HG03378 (cell line): ENCODE measurements around the gene RALB.
"Not testable (repeated sequence)": the region's sequence is repeated elsewhere in the genome, so short reads cannot be mapped to it uniquely, and the experiment has no call there.

Source experiments
- ATAC-seq: cut with Tn5 transposase; IDR thresholded peaks from one replicate; pipeline ENCODE4 v1.9.1; 2021; ENCODE audit warnings: mild to moderate bottlenecking, moderate library complexity; ENCODE audit not compliant: unreplicated experiment

RALB gene

DNA sequence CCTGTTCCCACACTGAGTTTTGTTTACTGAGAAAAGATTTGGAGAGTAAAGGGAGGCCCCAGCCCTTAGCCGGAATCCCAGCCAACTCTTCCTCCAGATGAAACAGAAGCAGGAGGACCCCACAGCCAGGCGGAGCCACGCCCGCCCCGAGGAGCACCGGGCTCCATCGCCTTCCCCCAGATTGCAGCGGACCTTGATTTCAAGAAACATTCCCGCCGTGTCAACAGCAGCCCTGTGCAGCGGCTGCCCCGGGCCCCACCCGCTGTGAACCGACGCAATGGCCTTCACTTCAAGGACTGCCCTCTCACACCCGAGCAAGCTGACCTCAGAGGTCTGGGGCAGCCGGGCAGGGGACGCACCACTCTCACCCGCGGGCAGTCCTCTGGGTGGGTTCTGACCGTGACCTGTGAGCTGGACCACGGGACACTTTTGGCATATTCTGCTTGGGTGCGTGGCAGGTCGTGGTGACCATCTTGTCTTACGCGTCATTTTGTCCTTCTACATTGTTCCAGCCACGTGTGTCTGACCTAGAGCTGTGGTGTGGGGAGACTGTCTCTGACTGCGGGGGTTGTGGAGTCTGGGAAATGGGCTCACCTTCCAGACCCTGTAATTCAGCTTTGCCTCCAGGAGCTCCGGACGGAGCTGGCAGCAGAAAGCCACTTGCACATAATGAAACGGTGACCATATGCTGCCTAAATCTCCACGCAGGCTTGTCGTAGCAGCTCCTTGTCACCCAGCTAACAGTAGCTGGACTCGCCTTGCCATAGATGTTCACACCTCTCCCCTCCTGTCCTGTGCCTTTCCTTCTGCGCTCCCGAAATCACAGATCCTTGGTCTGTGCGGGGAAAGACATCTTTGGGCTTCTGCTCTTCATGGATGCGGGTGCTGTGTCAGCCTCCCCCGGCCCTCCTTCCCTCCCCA is 61.3 kb downstream of the RALB start:
- ATAC-seq = no peak

DNA sequence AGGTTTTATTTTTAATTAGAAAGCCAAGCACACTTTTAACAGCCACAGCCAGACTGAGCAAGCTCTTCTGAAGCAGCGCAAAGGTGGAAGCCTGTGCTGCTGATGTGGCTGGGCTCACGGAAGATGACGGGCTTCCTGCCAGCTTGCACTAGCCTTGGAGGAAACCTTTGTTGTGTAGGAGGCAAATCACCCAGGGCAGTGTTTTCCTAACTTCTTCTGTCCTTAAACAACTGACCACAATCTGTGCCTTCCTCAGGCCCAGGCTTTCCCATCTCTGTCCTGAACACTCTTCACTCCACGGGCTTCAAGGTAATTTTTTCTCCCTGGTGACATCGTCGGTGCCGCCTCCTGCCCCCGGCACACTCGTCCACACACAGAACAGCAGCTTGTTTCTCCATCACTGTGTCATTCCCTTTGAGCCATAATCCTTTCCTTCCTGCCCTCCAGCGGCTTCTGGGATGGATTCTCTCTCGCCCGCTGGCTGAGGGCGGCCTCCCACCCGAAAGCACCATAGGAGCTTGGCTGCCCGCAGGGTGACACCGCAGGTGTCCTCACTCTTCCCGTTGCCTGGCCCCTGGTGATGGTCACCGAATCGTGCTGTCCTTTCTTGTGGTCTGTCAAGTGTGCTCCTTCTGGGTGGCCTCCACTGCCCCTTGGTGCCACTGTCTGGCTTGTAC is 62.2 kb downstream of the RALB start:
- ATAC-seq = no peak

DNA sequence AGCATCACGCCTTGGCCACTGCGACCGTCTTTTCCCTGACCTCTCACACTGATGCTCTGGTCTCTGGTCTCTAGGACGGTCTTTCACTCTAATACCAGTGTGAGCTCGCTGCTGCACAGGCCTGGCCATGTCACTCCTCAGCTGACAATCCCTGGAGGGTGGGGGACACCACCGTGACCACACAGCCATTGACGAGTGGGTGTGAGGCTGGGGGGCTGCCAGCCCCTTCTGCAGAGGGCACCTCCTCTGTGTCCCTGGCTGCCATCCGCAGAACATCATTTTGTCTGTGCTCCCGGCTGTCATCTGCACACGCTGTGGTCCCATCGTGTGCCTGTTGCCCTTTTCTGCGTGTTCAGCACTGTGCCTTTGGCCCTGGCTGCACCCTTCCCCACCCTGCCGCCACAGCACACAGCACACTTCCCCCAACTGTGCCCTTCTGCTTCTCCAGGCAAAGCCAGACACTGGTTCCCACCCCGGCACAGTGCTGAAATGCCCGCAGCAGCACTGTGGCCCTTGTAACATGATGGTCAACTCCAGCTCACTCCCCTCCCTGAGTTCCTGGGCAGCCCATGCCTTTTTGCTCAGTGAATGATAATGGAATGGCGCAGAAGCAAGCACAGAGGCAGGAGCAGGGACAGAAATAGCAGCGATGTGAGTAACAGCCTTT is 62.8 kb downstream of the RALB start:
- no peak for ATAC-seq

DNA sequence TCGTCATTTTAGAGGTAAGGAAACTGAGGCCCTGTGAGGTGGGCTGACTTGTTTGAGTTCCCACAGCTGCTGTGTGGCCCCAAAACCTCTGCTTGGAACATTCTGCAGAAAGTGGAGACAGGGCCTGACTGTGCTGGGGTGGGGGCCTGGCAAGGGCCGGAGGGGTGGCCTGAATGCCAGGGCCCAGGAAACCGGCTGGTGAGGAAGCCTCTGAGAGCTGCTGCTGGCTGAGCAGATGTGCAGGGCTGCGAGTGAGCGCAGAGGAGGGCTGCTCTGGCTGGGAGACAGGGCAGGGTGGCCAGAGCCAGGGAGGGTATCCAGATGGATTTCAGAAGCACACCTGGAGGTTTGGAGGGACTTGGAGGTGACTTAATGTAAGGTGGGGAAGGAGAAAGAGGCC is 63.4 kb downstream of the RALB start:
- ATAC-seq = no peak

DNA sequence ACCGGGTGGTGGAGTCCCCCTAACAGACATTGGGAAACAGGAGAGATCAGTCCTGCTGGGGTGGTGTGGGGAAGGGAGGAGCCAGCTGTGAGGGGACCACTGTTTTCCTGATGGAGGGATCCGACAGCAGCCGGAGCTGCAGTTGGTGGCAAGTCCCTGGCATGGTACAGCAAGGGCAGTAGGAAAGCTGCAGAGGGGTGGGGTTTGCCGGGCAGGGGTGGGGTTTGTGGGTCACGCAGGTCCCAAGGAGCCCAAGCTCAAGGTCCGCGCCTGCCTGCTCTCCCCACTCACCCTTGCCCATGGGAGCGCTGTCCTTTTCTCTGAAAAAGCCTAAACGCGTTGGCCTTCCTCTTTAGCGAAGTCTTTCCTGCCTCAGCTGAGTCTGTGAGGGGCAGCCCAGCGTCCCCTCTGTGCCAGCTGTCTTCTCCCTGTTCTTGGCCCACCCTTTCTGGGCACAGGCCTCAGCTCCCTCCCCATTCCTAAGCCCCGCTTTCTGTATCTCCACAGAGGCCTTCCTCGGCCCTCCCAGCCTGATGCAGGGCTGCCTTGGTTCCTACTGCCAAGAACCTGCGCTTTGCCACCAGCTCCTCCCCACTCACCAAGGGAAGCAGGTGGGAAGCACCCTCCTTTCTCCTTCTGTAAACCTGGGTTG is 64.0 kb downstream of the RALB start:
- ATAC-seq = no peak

DNA sequence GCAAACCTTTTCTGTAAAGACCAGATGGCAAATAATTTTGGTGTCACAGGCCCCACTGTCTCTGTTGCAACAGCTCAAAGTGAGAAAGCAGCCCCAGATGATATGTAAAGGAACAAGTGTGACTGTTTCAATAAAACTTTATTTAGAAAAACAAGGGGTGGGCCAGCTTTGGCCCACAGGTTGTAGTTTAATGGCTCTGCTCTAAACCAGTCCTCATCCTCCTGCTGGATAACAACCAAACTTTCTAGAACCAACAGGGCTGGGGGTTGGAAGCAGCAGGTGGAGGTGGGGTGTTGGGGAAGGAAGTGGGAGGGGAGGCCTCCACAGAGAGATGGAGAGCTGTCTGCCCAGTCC is 64.5 kb downstream of the RALB start:
- no peak for ATAC-seq

DNA sequence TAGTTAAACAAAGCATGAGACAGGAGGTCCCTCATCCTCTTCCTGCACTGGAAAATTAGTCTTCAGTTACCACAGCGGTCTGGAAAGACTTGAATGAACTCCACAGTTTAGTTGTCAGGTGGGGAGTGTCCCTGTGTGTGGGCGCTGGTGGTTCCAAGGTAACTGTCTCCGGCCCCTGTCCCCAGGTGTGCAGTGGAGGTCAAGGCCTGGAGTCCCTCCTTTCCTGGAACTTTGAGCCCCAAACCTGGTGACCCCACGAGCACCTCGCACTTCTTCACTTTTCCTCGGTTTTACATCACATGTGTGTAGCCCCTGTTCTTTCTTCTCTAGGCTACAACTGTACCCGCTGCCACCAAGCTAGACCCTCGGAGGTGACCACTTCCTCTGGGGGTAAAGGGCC is 65.3 kb downstream of the RALB start:
- ATAC-seq = no peak

DNA sequence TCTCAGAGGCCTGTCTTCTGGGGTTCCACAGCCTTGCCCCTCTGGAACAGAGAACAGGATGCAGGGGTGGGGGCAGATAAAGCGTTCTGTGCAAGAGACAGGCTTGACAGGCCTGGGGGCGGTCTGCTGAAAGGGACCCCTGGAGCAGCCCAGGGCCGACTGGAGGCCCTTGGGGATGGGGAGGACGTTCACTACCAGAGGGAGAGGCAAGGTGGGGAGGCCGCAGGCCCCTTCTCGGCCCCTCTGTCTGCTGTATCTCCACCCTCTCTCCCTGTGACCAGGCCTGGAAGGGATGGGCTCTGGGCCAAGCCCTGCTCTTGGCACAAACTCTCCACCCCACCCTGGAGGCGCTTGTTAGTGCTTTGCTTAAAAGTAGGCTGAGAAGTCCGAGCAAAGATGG is 66.0 kb downstream of the RALB start:
- no peak for ATAC-seq

DNA sequence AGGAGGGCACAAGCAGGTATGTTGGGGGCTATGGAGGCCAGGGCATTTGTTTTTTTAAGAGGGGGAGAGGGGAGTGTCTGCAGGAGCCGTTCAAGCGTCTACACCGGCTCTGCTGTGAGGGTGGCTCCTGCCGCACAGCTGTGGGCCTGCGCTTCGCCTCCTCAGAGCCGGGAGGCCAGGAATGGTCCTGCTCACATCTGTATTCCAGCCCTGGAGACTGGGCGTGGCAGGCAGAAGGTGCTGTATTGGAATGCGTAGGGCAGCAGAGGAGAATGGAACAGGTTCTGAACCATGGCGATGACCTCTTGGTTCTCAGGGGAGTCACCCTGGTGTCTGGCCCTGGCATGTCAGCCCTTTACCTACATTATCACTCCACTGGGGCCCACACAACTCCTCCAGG is 66.5 kb downstream of the RALB start:
- no peak for ATAC-seq

DNA sequence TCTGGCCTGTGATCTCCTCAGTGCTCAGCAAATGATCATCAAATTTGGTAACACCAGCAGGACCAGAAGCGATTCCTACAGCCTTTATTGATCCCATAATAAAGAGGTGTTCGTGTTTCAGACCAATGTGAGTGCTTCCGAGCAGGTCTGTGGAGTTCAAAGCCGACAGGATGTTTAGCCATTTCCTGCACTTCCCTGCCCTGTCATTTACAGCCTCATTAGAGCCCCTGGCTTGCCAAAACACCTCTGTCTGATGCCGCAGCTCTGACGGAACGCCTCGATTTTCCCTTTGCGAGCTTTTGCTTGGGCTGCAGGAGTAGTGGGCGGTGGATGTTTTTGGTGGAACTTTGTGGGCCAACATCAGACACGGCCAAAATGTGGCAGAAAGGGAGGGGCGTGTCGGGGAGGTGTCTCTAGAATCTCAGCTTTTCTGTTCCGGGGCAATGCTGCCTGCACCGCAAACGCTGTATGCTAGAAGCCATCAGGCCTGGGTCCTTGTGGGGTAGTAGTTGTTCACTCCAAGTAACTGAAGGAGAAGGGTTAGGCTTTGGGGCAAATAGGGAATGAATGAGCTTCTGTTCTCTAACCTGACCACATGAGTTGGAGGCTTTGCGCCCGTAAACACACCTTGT is 67.2 kb downstream of the RALB start:
- ATAC-seq = no peak

DNA sequence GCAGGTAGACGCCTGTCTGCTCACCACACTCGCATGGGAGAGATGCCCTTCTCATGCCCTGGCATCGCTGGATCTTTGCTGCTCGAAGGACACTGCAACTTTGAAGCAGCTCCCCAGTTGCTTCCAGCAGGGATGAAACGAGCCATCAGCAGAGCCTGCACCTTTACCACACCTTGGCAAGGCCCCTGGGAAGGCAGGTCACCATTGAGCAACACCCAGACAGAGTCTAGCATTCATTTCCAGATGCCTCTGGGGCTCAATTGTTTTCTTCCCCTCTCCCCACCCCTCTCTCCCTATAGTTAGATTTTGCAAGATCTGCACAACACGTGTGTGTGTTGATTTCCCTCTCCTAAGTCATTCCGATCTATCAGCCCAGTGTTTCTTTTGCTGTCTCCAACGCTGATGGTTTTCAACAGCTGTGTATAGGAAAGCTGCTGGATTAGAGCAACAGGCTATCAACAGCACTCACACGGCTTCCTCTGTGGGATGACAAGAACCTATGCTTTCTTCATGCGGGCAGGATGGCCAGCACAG is 67.7 kb downstream of the RALB start:
- ATAC-seq = no peak

DNA sequence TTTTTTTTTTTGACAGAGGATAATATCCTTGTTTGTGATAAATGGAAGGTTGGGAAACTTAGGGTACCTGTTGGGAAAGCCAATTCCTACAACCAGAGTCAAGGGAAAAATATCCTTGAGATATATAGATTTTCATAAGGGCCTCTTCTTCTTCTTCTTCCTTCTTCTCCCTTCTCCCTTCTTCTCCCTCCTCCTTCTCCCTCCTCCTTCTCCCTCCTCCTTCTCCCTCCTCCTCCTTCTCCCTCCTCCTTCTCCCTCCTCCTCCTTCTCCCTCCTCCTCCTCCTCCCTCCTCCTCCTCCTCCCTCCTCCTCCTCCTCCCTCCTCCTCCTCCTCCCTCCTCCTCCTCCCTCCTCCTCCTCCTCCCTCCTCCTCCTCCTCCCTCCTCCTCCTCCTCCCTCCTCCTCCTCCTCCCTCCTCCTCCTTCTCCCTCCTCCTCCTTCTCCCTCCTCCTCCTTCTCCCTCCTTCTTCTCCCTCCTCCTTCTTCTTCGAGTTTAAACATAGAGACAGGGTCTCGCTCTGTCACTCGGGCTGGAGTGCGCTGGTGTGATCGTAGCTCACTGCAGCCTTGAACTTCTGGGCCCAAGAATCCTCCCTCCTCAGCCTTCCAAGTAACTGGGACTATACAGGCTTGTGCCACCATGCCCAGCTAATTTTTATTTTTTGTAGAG is 68.4 kb downstream of the RALB start:
- not testable (repeated sequence) for ATAC-seq

DNA sequence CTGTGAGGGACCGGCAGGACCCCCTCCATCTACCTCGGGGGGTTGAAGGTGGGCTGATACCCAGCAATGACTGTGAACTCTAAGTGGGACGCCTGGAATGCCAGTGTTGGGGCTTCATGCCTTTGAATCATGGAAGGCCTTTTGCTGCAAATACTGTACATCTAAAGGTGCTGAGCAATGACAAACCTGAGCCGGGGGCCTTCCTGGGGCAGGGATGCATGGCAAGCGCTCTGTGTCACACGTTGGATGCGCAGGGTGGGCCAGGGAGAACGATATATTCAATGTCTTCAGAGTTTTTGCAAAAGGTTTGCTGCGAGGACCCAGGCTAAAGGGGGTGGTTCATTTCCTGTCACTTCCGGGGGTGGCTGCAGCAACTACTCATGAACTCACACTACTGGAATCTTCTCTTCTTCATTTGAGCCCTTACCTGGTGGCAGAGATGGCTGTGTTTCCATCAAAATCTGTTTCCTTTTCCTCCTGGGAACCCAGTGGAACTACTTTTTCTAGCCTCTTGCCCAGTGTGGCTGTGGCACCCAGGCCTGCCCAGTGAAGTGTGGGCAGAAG is 69.2 kb downstream of the RALB start:
- ATAC-seq = no peak

DNA sequence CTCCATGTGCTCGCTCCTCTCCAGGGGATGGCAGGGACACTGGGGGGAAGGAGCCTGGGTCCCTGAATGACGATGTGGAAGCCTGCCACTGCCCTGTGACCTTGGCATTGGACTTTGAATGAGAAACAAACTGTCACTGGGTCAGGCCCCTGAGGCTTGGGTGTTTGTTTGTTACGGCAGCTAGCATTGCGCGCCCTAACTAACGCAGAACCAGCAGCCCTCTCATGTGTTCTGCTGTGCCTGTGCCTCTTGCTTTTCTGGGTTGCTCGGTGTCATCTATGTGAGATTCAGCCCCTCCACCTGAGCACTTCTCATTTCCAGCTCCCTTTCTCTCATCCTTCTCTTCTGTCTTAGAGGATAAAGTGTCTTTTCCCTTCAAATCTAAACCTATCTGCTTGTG is 69.7 kb downstream of the RALB start:
- ATAC-seq = no peak

DNA sequence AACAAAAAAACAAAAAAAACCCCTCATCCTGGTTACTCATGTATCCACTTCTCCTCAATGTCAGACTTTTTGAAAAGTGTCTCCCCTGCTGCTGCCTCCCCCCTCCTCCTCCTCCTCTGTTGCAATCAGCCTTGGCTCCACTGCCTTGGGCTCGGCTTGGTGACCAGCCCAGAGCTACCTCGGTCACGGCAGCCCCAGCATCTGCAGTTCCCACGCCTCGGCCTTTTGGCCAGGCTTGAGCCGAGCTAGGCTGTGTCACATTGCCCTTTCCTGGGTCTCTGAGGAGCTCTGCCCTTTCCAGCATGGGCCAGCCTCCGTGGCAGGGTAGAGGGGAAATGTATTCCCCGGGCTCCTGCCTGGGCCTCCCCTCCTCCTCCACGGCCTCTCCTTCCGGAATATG is 70.6 kb downstream of the RALB start:
- no peak for ATAC-seq

DNA sequence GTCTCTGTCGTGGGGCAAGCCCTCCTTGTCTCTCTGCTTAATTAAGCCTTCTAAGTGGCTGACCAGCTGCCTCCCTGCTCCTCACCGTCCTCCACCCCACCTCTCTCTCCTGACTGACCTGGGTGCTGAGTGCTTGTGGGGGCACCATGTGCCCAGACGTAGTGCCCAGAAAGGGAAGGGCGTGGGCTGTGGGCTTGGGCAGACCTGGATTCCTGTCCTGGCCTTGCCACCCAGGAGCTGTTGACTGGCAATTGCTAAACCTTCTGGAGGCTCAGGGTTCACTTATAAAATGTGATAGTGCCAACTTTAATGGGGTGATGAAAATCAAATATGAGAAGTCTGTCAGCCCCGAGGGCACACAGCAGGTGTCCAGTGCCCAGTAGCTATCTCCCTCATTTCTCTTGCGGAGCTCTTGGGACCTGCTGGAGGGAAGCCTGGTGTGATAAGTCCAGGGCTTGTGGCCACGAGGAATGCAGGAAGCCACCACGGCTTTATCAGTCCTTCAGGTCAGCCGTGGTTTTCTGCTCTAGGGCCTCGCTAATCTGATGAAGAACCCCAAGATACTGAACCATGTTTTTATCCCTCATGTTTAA is 71.3 kb downstream of the RALB start:
- ATAC-seq = no peak

DNA sequence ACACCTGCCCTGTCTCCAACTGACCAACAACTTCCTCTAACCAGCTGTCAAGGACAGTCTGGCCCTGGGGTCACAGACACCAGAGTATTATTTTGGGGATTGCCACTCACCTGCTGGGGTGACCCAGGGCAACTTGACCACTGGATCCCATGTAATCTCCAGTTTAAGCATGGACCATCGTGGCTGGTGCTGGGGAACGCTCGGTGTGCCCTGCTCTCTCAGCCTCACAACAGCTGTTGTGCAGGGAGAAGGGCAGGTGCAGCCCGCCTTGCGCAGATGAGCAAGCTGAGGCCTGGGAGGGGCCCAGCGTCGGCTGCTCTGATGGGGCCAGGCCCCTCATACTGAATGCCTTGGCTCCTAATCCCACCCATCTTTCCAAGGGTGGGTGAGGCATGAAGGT is 72.3 kb downstream of the RALB start:
- ATAC-seq = no peak

DNA sequence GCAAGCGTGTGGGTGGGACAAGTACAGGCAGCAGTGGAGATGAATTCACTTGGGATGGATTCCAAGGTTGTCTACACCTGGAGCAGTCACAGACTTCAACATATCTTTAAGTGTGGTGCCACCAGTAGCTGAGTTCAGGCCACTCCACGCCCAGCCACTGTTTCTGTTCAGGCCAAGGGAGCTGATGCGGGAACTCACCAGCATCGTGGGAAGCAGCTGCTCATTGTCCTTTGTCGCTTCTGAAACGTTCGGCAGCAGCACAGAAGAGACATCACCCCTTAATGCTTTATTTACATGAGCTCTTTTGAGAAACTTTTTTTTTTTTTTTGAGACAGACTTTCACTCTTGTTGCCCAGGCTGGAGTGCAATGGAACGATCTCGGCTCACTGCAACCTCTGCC is 73.4 kb downstream of the RALB start:
- ATAC-seq = no peak
